Measurements from ENCODE around the gene ZFHX3.

DNA sequence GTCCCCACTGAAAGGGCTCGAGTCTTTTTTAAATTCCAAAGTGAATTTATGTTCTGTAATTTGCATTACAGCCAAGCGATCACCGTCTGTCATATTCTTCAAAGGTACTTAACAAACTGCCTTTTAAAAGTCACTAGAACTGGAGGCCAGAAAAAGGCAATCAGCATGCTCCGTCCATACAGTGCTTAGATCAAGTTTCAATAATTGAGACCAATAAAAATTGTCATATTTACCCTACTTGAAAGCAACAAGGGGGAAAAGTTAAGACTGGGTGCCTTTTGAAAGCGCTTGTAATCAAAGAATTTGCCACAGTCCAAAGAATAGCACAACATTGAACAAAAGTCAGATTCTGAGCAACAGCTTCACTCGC, 9.0 kb upstream of the ZFHX3 start:
- TF ChIP-seq CTCF (IDR thresholded peaks at IDR 0.05) (no peak), POLR2A (IDR thresholded peaks at IDR 0.05) (no peak)

All from right lobe of liver (tissue), 4 donors.